Hematopoietic multipotent progenitor cell treated with erythropoietin and hydrocortisone succinate and interleukin-3 and kit ligand, for 4 days (in vitro differentiated cells): ENCODE measurements around the gene KRTAP4-16.
A peak's percentile ranks its signal among the peaks of the same experiment; 100 is the strongest.
"Not testable (repeated sequence)": the region's sequence is repeated elsewhere in the genome, so short reads cannot be mapped to it uniquely, and the experiment has no call there.

Source experiments
- DNase-seq: peaks from one replicate; pipeline ENCODE4 v3.0.0-alpha.2; 2015

The KRTAP4-16 gene

DNA sequence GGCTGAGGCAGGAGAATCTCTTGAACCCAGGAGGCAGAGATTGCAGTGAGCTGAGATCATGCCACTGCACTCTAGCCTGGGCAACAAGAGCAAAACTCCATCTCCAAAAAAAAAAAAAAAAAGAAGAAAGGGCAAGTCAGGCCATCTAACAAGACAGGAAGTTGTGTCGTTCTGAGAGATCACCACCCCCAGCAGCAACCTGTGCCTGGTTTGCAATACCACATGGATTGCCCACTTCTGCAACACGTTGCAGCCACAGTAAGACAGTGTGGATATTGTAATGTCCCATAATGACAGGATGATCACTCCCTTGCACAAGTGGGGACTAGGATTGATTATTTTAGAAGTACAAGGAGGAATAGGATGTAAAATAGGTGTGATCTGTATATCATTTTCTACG is 33.0 kb downstream of the KRTAP4-16 start:
- peak; percentile 14 for DNase-seq

DNA sequence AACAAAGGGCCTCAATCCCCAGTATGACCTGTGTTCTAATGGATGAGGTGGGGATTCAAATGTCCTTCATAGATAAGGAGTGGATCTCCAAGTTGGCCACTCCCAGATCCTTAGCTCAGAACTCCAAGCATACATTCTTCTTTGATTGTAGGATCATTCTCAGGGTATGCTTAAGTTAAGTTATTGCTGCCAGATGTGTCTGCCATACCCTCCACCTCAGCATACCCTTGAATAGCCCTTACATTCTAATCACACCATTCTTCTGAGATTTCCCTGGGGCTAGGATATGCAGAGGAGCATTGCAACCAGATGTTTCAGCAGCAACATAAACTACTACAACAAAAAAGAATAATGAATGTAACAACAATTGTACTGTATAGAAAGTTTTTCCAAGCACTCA is 34.7 kb downstream of the KRTAP4-16 start:
- DNase-seq: no peak

DNA sequence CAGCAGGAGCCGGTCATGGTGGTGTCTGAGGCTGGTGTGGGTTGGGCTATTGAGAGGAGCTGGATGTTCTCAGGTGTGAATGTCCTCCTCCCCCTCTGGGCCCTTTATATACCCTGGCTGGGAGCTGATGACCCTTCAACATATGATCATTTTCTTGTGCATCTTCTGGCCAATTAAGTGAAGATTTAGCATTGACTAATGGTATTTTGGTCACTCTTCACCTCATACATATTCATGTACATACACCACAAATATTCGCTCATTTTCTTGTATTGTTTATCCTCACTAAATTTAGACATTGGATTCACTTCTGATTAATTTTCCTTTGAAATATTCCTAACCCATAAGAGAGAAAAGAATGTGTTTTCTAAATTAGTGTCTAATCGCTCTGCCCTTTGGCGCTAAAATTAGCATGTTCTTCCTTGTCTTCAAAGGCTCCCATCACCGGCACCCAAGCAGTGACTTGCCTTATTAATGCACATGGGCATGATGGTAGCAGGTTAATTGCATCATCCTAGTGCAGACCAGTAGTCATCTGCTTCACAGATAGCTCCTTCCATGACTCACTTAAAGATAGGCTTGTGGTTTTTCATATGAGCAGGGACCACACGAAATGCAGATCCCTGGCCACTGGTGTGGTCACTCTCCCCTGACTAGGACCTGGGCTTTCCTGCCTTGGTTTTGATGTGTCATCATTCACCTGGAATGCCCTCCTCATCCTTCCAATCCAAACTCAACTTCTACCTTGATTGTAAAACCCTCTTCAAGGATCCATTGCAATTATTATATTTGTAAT is 36.0 kb downstream of the KRTAP4-16 start, which contains the start of gene KRTAP2-4:
KRTAP2-4 (minus strand) TSS at position 51 of the 796 bp plus-strand sequence; CDS start at position 17, 34 bp downstream.
- DNase-seq: peak; percentile 51

DNA sequence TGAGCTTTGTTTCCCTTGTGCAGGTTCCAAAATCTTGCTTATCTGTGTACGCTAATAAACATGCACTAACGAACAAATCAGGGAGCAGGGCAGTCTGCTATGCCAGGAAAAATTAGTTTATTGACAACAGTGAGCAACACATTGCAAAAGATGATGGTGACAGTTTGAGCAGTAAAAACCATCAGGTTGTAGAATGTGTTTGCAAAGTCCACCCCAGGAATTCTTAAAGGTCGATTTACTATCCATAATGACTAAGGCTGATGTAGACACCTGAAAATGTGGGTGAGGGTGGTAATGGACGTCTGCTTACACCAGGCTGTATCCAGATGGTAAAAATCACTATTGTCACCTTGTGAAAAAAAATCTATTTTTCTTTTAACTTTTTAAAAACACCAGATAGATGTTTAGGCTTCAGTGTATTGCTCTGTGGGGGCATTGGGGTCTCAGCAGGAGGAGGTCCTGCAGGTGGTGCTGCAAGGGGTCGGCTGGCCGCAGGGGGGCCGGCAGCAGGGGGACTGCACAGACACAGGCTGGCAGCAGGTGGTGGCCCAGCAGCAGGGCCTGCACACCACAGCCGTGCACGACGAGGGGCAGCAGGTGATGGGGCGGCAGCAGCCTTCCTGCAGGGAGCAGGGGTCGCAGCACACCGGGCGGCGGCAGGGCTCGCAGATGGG is 36.9 kb downstream of the KRTAP4-16 start:
- DNase-seq: not testable (repeated sequence)

DNA sequence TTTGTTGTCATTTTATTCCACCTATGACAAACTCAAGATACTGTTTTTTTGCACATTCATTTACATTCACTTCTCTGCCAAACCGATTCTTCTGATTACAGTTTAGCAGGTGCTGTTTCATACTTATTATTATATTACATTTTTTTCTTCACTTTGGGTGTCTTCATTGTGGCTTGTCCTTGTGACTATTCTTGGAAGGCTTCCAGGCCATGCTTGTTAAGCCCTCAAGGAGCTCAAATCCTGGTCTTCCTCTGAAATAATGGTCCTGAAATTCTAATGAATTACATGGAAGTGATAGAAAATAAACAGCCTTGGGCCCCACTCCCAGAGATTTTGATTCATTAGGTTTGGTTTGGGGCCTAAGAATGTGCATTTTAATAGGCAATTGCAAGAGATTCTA is 37.7 kb downstream of the KRTAP4-16 start:
- DNase-seq: peak; percentile 7

DNA sequence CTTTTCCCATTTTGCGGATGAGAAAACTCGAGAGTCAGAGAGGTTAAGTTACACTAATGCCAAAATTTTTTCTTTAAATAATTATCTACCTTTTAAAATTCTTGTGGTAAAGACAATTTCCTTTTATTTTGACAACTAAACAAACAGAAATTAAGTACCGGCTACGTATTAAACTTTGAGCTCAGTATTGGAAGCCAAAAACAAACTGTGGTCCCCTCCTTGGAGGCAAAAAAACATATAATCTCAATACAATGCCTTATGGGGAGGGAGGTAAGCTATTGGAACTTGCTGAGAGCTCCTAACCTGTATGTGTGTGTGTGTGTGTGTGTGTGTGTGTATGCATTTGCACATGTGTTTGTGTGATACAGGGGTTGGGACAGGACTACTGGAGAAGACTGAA is 38.6 kb downstream of the KRTAP4-16 start:
- no peak for DNase-seq

DNA sequence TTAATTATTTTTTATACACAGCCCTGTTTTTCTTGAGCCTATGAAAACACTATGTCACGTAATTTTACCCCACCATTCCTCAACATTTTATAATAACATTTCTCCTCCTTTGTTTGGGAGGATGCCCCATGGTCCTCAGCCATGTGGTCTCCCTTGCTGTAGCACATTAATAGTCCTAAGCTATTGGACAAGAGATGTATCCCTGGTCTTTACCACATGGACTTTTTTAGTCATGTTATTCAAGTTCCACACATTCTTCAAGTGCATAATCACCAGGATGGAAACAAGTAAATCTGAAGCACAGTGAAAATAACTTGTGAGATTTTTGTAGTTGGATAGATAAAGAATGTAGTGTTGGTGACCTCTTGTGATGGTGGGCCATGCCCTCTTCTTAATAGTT is 40.0 kb downstream of the KRTAP4-16 start:
- DNase-seq: no peak

DNA sequence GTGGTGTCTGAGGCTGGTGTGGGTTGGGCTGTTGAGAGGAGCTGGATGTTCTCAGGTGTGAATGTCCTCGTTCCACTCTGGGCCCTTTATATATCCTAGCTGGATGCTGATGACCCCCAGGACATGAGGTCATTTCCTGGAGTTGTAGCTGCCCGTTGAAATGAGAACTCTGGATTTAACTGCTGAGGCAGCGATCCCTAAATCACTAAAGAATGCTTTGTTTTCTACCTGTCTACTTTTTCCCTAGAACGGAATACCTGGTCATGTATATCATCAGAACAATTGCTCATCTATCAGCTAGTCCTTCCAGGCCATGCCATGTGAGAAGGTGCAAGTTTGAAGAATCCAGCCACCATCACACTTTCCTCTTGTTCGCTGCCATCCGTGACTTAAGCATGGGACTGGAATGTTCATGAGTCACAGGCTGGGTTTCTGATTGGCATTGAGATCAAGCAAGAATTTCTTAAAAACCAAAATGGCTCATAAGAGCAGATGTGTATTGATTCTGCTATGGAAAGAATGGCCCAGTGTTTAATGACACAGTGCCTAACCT is 41.9 kb downstream of the KRTAP4-16 start, which contains the start of gene KRTAP2-3:
KRTAP2-3 (minus strand) TSS at position 63 of the 553 bp plus-strand sequence. CDS start 64 bp downstream, outside the sequence.
- DNase-seq: no peak

DNA sequence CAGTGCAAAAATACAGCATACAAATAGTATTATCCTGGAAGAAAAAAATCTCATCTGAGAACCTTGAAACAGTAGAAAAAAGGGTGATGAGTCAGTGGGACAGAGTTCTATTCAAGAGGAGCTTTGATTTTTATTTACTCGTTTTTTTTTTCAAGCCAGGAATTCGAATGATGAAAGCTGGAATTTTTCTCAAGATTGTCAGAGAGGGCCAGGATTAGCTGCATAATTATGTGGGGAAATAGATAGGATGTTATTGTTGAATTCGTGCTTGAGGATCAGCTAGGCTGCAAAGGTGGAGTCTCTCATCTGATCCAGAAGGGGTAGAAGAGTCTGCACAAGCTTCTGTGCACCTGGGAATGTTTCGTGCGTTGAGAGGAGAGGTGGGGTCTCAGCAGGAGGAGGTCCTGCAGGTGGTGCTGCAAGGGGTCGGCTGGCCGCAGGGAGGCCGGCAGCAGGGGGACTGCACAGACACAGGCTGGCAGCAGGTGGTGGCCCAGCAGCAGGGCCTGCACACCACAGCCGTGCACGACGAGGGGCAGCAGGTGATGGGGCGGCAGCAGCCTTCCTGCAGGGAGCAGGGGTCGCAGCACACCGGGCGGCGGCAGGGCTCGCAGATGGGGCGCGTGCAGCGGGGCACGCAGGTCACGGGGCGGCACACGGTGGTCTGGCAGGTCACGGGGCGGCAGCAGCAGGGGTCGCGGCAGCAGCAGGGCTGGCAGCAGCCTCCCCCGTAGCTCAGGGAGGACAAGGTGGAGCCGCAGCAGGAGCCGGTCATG is 42.5 kb downstream of the KRTAP4-16 start:
- DNase-seq: not testable (repeated sequence)

DNA sequence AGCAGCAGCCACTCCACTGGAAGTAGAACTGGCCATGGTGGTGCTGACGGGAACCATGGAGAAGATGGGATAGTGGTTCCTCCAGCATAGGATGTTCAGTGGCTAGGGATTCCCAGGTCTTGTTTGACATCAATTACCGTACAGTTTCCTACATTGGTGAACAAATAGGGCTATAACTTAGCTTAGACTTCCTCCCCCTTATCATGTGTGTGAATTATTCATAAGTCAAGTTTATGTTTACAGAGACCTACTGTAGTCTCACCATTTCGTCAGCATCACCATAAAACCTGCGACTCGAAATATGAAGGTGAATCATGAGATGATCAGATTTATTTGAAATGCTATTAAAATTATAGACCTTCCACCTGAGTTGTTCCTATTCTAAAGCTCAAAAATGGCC is 43.3 kb downstream of the KRTAP4-16 start:
- no peak for DNase-seq

DNA sequence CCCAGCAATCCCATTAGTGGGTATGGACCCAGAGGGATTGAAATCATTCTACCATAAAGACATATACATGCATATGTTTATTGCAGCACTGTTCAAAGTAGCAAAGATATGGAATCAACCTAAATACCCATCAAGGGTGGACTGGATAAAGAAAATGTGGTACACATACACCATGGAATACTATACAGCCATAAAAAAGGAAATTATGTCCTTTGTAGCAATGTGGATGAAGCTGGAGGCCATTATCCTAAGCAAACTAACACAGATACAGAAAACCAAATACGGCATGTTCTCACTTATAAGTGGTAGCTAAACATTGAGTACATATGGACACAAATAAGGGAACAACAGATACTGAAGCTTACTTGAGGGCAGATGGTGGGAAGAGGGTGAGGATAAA is 44.5 kb downstream of the KRTAP4-16 start:
- DNase-seq: no peak

DNA sequence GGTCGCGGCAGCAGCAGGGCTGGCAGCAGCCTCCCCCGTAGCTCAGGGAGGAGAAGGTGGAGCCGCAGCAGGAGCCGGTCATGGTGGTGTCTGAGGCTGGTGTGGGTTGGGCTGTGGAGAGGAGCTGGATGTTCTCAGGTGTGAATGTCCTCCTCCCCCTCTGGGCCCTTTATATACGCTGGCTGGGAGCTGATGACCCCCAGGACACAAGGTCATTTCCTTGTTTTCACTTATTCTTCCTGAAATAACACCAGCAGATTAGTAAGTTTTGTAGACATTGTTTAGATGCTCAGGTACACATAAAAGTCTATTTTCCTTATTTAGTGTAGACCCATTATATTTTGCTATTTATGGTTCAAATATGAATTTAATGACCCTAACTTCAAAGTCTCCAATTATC is 46.9 kb downstream of the KRTAP4-16 start, which contains the start of gene KRTAP2-2:
KRTAP2-2 (minus strand) TSS at position 101 of the 400 bp plus-strand sequence; CDS start at position 82, 19 bp downstream.
- DNase-seq: not testable (repeated sequence)

DNA sequence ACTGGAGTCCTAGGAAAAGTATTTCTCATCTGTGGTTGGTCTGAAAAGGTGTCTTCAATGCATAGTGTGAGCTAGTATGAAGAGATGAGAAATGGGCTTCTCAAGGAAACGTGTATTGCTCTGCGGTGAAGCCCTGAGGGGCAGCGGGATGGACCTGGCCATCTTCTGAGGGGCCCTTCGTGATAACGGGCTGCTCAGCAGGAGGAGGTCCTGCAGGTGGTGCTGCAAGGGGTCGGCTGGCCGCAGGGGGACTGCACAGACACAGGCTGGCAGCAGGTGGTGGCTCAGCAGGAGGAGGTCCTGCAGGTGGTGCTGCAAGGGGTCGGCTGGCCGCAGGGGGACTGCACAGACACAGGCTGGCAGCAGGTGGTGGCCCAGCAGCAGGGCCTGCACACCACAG is 47.5 kb downstream of the KRTAP4-16 start:
- not testable (repeated sequence) for DNase-seq

DNA sequence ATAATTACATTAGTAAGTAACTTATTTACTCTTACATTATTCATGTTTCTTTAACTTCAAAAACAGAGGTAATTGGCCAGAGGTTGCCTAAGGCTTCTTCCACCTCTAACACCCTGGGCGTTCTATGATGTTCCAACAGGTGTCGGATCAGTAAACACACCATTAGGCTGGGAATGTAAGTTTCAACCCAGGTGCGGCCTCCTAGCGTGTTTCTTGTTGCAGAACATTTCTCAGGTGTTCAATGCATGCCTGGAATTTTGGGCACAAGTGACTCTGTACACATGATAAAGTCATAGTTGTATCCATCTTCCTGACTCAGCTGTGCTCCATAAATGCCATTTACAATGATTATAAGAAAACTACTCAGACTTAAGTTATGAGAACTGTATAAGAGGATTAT is 48.0 kb downstream of the KRTAP4-16 start:
- no peak for DNase-seq

DNA sequence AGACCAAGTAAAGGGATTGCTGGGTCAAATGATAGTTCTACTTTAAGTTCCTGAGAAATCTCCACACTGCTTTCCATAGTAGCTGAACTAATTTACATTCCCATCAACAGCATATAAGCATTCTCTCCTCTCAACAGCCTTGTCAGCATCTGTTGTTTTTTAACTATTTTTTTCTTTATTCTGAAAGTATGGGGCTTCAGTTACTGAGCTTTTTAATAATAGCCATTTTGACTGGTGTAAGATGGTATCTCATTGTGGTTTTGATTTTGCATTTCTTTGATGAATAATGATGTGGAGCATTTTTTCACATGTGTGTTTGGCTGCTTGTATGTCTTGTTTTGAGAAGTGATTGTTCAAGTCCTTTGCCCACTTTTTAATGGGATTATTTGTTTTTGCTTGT is 49.4 kb downstream of the KRTAP4-16 start:
- DNase-seq: no peak
